Measurements from ENCODE around the gene HMGCL. TPM values are rescaled to one million over a fixed set of nuclear protein-coding genes. Genes with fewer than 3 reads are reported as not detected.
"Not testable (repeated sequence)": the region's sequence is repeated elsewhere in the genome, so short reads cannot be mapped to it uniquely, and the experiment has no call there.

Gene HMGCL
- total RNA-seq, 2 donors from 2014 or later: 26.3 to 82.1 TPM

GRCh38 chr1:23847482-23848095 lies 22.4 kb upstream of the HMGCL start:
- H3K4me1 Mint-ChIP-seq; ATAC-seq (replicated peaks); H3K27ac Mint-ChIP-seq; H3K9me3 Mint-ChIP-seq; H3K27me3 Mint-ChIP-seq; H3K4me3 Mint-ChIP-seq: not testable (repeated sequence)
- peaks cover 45% of the 10 kb centered on the region for H3K36me3 Mint-ChIP-seq (ENCODE audit: low read depth)

GRCh38 chr1:23845163-23845562 lies 19.9 kb upstream of the HMGCL start:
- Mint-ChIP-seq H3K9me3 (no peaks in the 10 kb centered on the region), H3K27ac (no peak overlapping the region), H3K4me1 (no peaks in the 10 kb centered on the region), H3K36me3 (ENCODE audit: low read depth) (peaks cover 45% of the 10 kb centered on the region), H3K4me3 (no peak overlapping the region), H3K27me3 (no peaks in the 10 kb centered on the region)
- no peak for ATAC-seq (replicated peaks)

GRCh38 chr1:23843644-23844043 lies 18.4 kb upstream of the HMGCL start:
- H3K4me3 Mint-ChIP-seq: no peak overlapping the region
- no peaks in the 10 kb centered on the region for H3K9me3 Mint-ChIP-seq
- no peak overlapping the region for H3K27ac Mint-ChIP-seq
- no peaks in the 10 kb centered on the region for H3K4me1 Mint-ChIP-seq
- H3K27me3 Mint-ChIP-seq: no peaks in the 10 kb centered on the region
- no peak for ATAC-seq (replicated peaks)
- H3K36me3 Mint-ChIP-seq (ENCODE audit: low read depth): peaks cover 40% of the 10 kb centered on the region

- ATAC-seq (replicated peaks): peak; percentile 99
- peaks cover 10% of the 10 kb centered on the region for H3K27me3 Mint-ChIP-seq
- H3K4me3 Mint-ChIP-seq: peak overlapping the region; percentile 82
- H3K27ac Mint-ChIP-seq: no peak overlapping the region
- no peaks in the 10 kb centered on the region for H3K9me3 Mint-ChIP-seq
- H3K4me1 Mint-ChIP-seq: peaks cover 9% of the 10 kb centered on the region
- H3K36me3 Mint-ChIP-seq (ENCODE audit: low read depth): no peaks in the 10 kb centered on the region
These were observed 13.2 kb upstream of the HMGCL start for GRCh38 chr1:23838401-23838866.

GRCh38 chr1:23837908-23838307 lies 12.7 kb upstream of the HMGCL start:
- H3K27ac Mint-ChIP-seq: no peak overlapping the region
- H3K36me3 Mint-ChIP-seq (ENCODE audit: low read depth): no peaks in the 10 kb centered on the region
- H3K9me3 Mint-ChIP-seq: no peaks in the 10 kb centered on the region
- H3K27me3 Mint-ChIP-seq: peaks cover 10% of the 10 kb centered on the region
- H3K4me1 Mint-ChIP-seq: peaks cover 9% of the 10 kb centered on the region
- H3K4me3 Mint-ChIP-seq: peak overlapping the region; percentile 82
- ATAC-seq (replicated peaks): peak; percentile 8

- H3K9me3 Mint-ChIP-seq: no peaks in the 10 kb centered on the region
These were observed 10.8 kb upstream of the HMGCL start for GRCh38 chr1:23836037-23836436.

GRCh38 chr1:23834156-23834555 lies 8.9 kb upstream of the HMGCL start:
- H3K36me3 Mint-ChIP-seq (ENCODE audit: low read depth); H3K4me3 Mint-ChIP-seq; H3K9me3 Mint-ChIP-seq; H3K27ac Mint-ChIP-seq; H3K27me3 Mint-ChIP-seq; H3K4me1 Mint-ChIP-seq; ATAC-seq (replicated peaks): not testable (repeated sequence)

More at GRCh38 chr1:23836037-23836436, 10.8 kb upstream of the HMGCL start:
- peak; percentile 24 for ATAC-seq (replicated peaks)
- H3K27ac Mint-ChIP-seq: no peak overlapping the region
- H3K36me3 Mint-ChIP-seq (ENCODE audit: low read depth): no peaks in the 10 kb centered on the region
- H3K4me1 Mint-ChIP-seq: peaks cover 9% of the 10 kb centered on the region
- no peak overlapping the region for H3K4me3 Mint-ChIP-seq
- peaks cover 10% of the 10 kb centered on the region for H3K27me3 Mint-ChIP-seq

- Mint-ChIP-seq H3K4me3 (no peak overlapping the region), H3K27ac (no peak overlapping the region), H3K36me3 (ENCODE audit: low read depth) (peaks cover 20% of the 10 kb centered on the region), H3K4me1 (peaks cover 4% of the 10 kb centered on the region), H3K27me3 (no peaks in the 10 kb centered on the region), H3K9me3 (no peaks in the 10 kb centered on the region)
- ATAC-seq (replicated peaks): no peak
These were observed 2.5 kb upstream of the HMGCL start for GRCh38 chr1:23827717-23828116.

GRCh38 chr1:23826590-23826989 lies 1.4 kb upstream of the HMGCL start:
- ATAC-seq (replicated peaks); H3K27ac Mint-ChIP-seq; H3K27me3 Mint-ChIP-seq; H3K4me1 Mint-ChIP-seq; H3K9me3 Mint-ChIP-seq: not testable (repeated sequence)
- peak overlapping the region; percentile 90 for H3K4me3 Mint-ChIP-seq
- H3K36me3 Mint-ChIP-seq (ENCODE audit: low read depth): peaks cover 20% of the 10 kb centered on the region

GRCh38 chr1:23825762-23826522 lies 713 bp upstream of the HMGCL start:
- ATAC-seq (replicated peaks): peak; percentile 81
- Mint-ChIP-seq H3K36me3 (ENCODE audit: low read depth) (peaks cover 20% of the 10 kb centered on the region), H3K27me3 (no peaks in the 10 kb centered on the region), H3K4me3 (peak overlapping the region; percentile 90), H3K4me1 (peaks cover 10% of the 10 kb centered on the region), H3K9me3 (no peaks in the 10 kb centered on the region), H3K27ac (peak overlapping the region; percentile 97)

- H3K36me3 Mint-ChIP-seq (ENCODE audit: low read depth): peaks cover 33% of the 10 kb centered on the region
- no peaks in the 10 kb centered on the region for H3K9me3 Mint-ChIP-seq
- peaks cover 10% of the 10 kb centered on the region for H3K4me1 Mint-ChIP-seq
- no peak for ATAC-seq (replicated peaks)
- H3K27me3 Mint-ChIP-seq: no peaks in the 10 kb centered on the region
- peak overlapping the region; percentile 90 for H3K4me3 Mint-ChIP-seq
- H3K27ac Mint-ChIP-seq: peak overlapping the region; percentile 97
These were observed 536 bp downstream of the HMGCL start for GRCh38 chr1:23824711-23825075.

GRCh38 chr1:23823767-23824166 lies 1.5 kb downstream of the HMGCL start:
- Mint-ChIP-seq H3K4me1 (peaks cover 10% of the 10 kb centered on the region), H3K36me3 (ENCODE audit: low read depth) (peaks cover 37% of the 10 kb centered on the region), H3K27me3 (no peaks in the 10 kb centered on the region), H3K27ac (peak overlapping the region; percentile 97), H3K9me3 (no peaks in the 10 kb centered on the region), H3K4me3 (peak overlapping the region; percentile 90)
- no peak for ATAC-seq (replicated peaks)

- H3K4me3 Mint-ChIP-seq: no peak overlapping the region
- peaks cover 75% of the 10 kb centered on the region for H3K36me3 Mint-ChIP-seq (ENCODE audit: low read depth)
- no peaks in the 10 kb centered on the region for H3K27me3 Mint-ChIP-seq
These were observed 7.6 kb downstream of the HMGCL start for GRCh38 chr1:23817633-23818032.

GRCh38 chr1:23816906-23817305 lies 8.3 kb downstream of the HMGCL start:
- no peak overlapping the region for H3K4me3 Mint-ChIP-seq

More at GRCh38 chr1:23817633-23818032, 7.6 kb downstream of the HMGCL start:
- Mint-ChIP-seq H3K9me3 (no peaks in the 10 kb centered on the region), H3K4me1 (peaks cover 5% of the 10 kb centered on the region), H3K27ac (no peak overlapping the region)
- ATAC-seq (replicated peaks): no peak

GRCh38 chr1:23816361-23816760 lies 8.9 kb downstream of the HMGCL start:
- Mint-ChIP-seq H3K36me3 (ENCODE audit: low read depth) (peaks cover 80% of the 10 kb centered on the region), H3K27me3 (no peaks in the 10 kb centered on the region), H3K9me3 (no peaks in the 10 kb centered on the region), H3K27ac (no peak overlapping the region), H3K4me1 (peaks cover under 1% of the 10 kb centered on the region), H3K4me3 (no peak overlapping the region)
- ATAC-seq (replicated peaks): no peak

More at GRCh38 chr1:23816906-23817305, 8.3 kb downstream of the HMGCL start:
- H3K4me1 Mint-ChIP-seq: peaks cover 4% of the 10 kb centered on the region
- no peaks in the 10 kb centered on the region for H3K27me3 Mint-ChIP-seq
- peaks cover 80% of the 10 kb centered on the region for H3K36me3 Mint-ChIP-seq (ENCODE audit: low read depth)
- H3K27ac Mint-ChIP-seq: no peak overlapping the region
- H3K9me3 Mint-ChIP-seq: no peaks in the 10 kb centered on the region
- ATAC-seq (replicated peaks): no peak
